ENCODE results near the gene GRM4.

- TF ChIP-seq CTCF (IDR thresholded peaks at IDR 0.05; ENCODE audit: low read length), result no peak
- TF ChIP-seq EZH2 (optimal IDR thresholded peaks at IDR 0.05; ENCODE audit: low read depth, low read length), result no peak
- no peak for TF ChIP-seq EZH2phosphoT487 (IDR thresholded peaks at IDR 0.05; ENCODE audit: low read length)
These were observed 164.0 kb downstream of the GRM4 start for GRCh38 chr6:33981861-33982260.
